AG09309 (cell line): Measurements from ENCODE around the gene RRP8.

Experiments
- DNase-seq: peaks from one replicate; pipeline ENCODE4 v3.0.0-alpha.2; 2010; ENCODE audit warnings: low read depth
- H3K4me3 ChIP-seq: 2 replicates; pipeline ENCODE4 v1.5.1; 2011; ENCODE audit warnings: mild to moderate bottlenecking, low read depth, low read length, moderate library complexity; ENCODE audit not compliant: control insufficient read depth
- CTCF ChIP-seq: IDR thresholded peaks from 2 replicates; pipeline ENCODE4 v1.5.1; 2011; ENCODE audit warnings: mild to moderate bottlenecking, low read depth, low read length, inconsistent platforms; ENCODE audit not compliant: insufficient read depth, control insufficient read depth; ENCODE audit errors: missing control alignments

The RRP8 gene

GRCh38 chr11:6587360-6587953 is 16.0 kb downstream of the RRP8 start:
- DNase-seq: no peak
- no peak for TF ChIP-seq CTCF
- H3K4me3 ChIP-seq: no peak overlapping the region

GRCh38 chr11:6586434-6587359 is 16.7 kb downstream of the RRP8 start:
- no peak overlapping the region for H3K4me3 ChIP-seq
- TF ChIP-seq CTCF: no peak
- no peak for DNase-seq

- no peak for DNase-seq
- TF ChIP-seq CTCF: no peak
- H3K4me3 ChIP-seq: no peak overlapping the region
Measured at GRCh38 chr11:6584528-6584927, 18.9 kb downstream of the RRP8 start.

- no peak for TF ChIP-seq CTCF
- no peak overlapping the region for H3K4me3 ChIP-seq
- DNase-seq: no peak
Measured at GRCh38 chr11:6583584-6583983, 19.8 kb downstream of the RRP8 start.

- no peak for TF ChIP-seq CTCF
- no peak overlapping the region for H3K4me3 ChIP-seq
- DNase-seq: no peak
Measured at GRCh38 chr11:6579681-6580080, 23.7 kb downstream of the RRP8 start.

- H3K4me3 ChIP-seq: no peak overlapping the region
- no peak for TF ChIP-seq CTCF
- no peak for DNase-seq
Measured at GRCh38 chr11:6578134-6578533, 25.3 kb downstream of the RRP8 start.
